Neutrophil (primary cell): ENCODE data around the gene STAT2.

Experiments
- H3K27ac ChIP-seq: fragments of 200-600 bp; sonication (generic); 2 replicates; pipeline ENCODE4 v1.5.1; 2016; ENCODE audit warnings: mild to moderate bottlenecking, moderate library complexity
- H3K27me3 ChIP-seq: fragments of 200-600 bp; sonication (generic); 2 replicates; pipeline ENCODE4 v1.6.0; 2016; ENCODE audit warnings: mild to moderate bottlenecking
- H3K36me3 ChIP-seq: fragments of 200-600 bp; sonication (generic); 2 replicates; pipeline ENCODE4 v1.5.1; 2017
- H3K4me1 ChIP-seq, 2 experiments: fragments of 200-600 bp in 1 of 2; sonication (generic) in 1 of 2; 1 replicate in 1 of 2; 2 replicates in 1 of 2; pipeline versions ENCODE4 v1.5.1 to v1.6.1; 2013 to 2016; ENCODE audit warnings: low read depth in 1 of 2, low read length in 1 of 2, mild to moderate bottlenecking in 1 of 2, moderate library complexity in 1 of 2; ENCODE audit not compliant: control insufficient read depth in 1 of 2, insufficient read depth in 1 of 2
- H3K4me3 ChIP-seq, 2 experiments: fragments of 200-600 bp in 1 of 2; sonication (generic) in 1 of 2; 1 replicate in 1 of 2; 2 replicates in 1 of 2; pipeline ENCODE4 v1.5.1; 2013 to 2016; ENCODE audit warnings: low read depth in 1 of 2, low read length in 1 of 2, mild to moderate bottlenecking in 1 of 2, moderate library complexity in 1 of 2
- H3K9me3 ChIP-seq: fragments of 200-600 bp; sonication (generic); 2 replicates; pipeline ENCODE4 v1.5.1; 2016
- TF ChIP-seq, protein P1 (sequence below): fragments of 200-600 bp; sonication (generic); IDR thresholded peaks from 2 replicates; pipeline ENCODE4 v1.5.1; 2016; ENCODE audit warnings: antibody characterized with exemption

STAT2 gene

DNA sequence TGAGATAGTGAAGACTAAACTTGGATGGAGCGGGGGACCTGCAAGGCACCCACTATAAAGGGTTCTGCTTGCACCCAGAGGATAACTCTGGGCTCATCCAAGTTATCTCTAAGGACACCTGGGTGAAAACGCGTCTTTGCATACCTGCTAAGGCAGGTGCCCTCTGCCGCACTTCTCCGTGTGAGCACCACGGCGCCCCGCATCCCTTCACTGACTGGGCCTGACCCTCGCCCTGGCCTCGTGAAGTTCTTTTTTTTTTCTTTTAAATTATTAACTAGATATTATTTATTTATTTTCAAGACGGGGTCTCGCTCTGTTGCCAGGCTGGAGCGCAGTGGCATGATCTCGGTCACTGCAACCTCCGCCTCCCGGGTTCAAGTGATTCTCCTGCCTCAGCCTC is 22.7 kb upstream of the STAT2 start:
- H3K4me3 ChIP-seq, result no peak overlapping the region
- TF ChIP-seq, protein P1, sequence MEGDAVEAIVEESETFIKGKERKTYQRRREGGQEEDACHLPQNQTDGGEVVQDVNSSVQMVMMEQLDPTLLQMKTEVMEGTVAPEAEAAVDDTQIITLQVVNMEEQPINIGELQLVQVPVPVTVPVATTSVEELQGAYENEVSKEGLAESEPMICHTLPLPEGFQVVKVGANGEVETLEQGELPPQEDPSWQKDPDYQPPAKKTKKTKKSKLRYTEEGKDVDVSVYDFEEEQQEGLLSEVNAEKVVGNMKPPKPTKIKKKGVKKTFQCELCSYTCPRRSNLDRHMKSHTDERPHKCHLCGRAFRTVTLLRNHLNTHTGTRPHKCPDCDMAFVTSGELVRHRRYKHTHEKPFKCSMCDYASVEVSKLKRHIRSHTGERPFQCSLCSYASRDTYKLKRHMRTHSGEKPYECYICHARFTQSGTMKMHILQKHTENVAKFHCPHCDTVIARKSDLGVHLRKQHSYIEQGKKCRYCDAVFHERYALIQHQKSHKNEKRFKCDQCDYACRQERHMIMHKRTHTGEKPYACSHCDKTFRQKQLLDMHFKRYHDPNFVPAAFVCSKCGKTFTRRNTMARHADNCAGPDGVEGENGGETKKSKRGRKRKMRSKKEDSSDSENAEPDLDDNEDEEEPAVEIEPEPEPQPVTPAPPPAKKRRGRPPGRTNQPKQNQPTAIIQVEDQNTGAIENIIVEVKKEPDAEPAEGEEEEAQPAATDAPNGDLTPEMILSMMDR, result no peak
- no peaks in the 10 kb centered on the region for H3K9me3 ChIP-seq
- H3K4me1 ChIP-seq, result no peaks in the 10 kb centered on the region
- H3K27ac ChIP-seq, result no peak overlapping the region
- no peaks in the 10 kb centered on the region for H3K36me3 ChIP-seq
- H3K27me3 ChIP-seq, result no peaks in the 10 kb centered on the region

DNA sequence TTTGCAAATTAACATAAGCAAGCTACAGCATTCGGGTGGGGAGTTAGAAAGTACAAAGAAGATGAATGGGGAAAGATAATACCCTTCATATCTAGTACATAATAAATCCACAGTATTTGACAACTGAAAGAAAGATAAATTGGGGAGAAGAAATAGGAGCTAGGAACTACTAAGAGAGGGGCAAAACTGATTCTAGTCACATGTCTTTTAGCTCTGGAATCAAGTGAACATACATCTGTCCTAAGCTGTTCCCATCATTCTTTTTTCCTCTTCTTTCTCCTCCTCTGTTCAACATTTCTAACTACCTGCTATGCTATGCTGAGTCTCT is 18.0 kb upstream of the STAT2 start:
- Histone ChIP-seq H3K27me3 (no peaks in the 10 kb centered on the region), H3K36me3 (no peaks in the 10 kb centered on the region), H3K9me3 (no peaks in the 10 kb centered on the region), H3K4me3 (no peak overlapping the region), H3K27ac (no peak overlapping the region), H3K4me1 (peaks cover 10 to 17% of the 10 kb centered on the region in 2 experiments)
- TF ChIP-seq, protein P1, result no peak

DNA sequence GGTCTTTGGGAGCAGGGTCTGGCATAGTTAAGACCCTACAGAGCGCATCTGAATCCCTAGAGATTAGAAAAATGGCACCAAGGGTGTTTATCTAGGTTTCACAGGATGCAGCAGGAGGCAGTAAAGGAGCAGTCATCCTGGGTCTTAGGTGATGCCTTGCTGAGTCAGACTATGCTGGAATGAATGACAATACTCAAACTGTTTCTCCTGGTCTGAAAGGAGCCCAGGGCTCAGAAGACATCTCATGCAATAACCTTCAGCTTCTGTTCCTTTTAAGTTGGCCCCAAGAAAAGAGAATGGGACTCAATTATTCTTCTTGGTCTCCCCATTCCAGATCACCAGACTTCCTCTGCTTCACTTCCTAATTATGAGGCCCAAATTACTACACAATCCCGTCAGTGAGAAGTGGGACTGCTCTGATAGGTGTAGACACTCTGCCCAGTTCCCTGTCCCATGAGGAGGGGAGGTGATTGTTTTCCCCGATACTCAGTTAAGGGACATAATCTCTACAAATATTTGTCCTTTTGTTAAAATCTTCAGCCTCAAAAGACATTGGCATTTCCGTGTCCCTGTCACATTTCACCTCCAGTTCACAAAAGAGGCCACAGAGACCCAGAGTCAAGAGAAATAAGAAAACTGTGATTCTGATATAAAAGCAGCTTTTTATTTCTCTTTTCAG is 17.5 kb upstream of the STAT2 start:
- Histone ChIP-seq H3K36me3 (no peaks in the 10 kb centered on the region), H3K9me3 (no peaks in the 10 kb centered on the region), H3K4me1 (peaks cover 10 to 17% of the 10 kb centered on the region in 2 experiments), H3K27me3 (no peaks in the 10 kb centered on the region), H3K27ac (no peak overlapping the region), H3K4me3 (no peak overlapping the region)
- TF ChIP-seq, protein P1, result no peak

DNA sequence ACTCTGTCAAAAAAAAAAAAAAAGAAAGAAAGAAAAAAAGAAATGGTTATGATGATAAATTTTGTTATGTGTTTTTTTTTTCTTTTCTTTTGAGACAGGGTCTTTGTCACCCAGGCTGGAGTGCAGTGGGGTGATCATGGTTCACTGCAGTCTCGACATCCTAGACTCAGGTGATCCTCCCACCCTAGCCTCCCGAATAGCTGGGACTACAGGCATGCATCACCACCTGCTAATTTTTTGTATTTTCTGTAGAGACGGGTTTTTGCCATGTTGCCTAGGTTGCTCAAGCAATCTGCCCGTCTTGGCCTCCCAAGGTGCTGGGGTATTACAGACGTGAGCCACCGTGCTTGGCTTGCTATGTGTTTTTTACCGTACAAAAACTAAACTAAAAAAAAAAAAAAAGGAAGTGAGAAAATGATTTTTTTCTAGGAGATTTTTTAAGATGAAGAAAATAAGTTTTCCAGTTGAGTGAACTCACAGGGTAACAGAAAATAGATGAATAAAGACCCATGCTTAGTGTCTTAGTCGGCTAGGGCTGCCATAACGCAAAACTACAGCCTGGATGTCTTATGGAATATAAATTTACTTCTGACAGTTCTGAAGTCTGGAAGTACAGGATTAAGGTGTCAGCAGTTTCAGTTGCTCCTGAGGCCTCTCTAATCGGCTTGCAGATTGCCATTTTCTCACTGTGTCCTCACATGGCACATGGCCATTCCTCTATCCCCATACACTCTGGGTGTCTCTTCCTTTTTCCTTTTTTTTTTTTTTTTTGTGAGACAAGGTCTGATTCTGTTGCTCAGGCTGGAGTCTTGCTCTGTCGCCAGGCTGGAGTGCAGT is 15.9 kb upstream of the STAT2 start:
- H3K4me1 ChIP-seq, result peaks cover 10 to 17% of the 10 kb centered on the region in 2 experiments
- H3K27ac ChIP-seq, result no peak overlapping the region
- H3K9me3 ChIP-seq, result no peaks in the 10 kb centered on the region

DNA sequence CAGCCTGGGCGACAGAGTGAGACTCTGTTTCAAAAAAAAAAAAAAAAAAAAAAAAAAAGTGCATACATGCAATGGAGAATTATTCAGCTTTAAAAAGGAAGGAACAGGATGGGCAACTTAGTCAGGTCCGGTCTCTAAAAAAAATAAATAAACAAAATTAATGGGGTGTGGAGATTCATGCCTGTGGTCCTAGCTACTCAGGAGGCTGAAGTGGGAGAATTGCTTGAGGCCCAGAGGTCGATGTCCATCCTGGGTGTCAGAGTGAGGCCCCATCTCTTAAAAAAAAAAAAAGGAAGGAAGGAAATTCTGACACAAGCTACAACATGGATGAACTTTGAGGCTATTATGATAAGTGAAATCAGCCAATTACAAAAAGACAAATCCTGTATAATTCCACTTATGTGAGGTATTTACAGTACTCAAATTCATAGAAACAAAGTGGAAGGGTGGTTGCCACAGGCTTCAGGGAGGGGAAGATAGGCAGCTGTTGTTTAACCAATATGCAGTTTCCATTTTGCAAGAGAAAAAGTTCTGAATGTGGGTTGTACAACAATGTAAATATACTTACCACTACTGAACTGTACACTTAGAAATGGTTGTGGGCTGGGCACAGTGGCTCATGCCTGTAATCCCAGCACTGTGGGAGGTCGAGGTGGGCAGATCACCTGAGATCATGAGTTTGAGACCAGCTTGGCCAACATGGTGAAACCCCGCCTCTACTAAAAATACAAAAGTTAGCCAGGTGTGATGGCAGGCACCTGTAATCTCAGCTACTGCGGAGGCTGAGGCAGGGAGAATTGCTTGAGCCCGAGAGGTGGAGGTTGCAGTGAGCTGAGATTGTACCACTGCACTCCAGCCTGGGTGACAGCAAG is 15.1 kb upstream of the STAT2 start:
- TF ChIP-seq, protein P1, result no peak
- no peak overlapping the region for H3K4me3 ChIP-seq
- no peaks in the 10 kb centered on the region for H3K9me3 ChIP-seq
- no peaks in the 10 kb centered on the region for H3K36me3 ChIP-seq
- H3K27me3 ChIP-seq, result no peaks in the 10 kb centered on the region
- H3K27ac ChIP-seq, result peak overlapping the region; percentile 44
- H3K4me1 ChIP-seq, result peaks cover 10 to 17% of the 10 kb centered on the region in 2 experiments

More for the DNA sequence above, 15.9 kb upstream of the STAT2 start:
- H3K4me3 ChIP-seq, result no peak overlapping the region
- TF ChIP-seq, protein P1, result no peak
- no peaks in the 10 kb centered on the region for H3K27me3 ChIP-seq
- H3K36me3 ChIP-seq, result no peaks in the 10 kb centered on the region
